ENCODE measurements around the gene RAPGEF2.

RAPGEF2 gene

DNA sequence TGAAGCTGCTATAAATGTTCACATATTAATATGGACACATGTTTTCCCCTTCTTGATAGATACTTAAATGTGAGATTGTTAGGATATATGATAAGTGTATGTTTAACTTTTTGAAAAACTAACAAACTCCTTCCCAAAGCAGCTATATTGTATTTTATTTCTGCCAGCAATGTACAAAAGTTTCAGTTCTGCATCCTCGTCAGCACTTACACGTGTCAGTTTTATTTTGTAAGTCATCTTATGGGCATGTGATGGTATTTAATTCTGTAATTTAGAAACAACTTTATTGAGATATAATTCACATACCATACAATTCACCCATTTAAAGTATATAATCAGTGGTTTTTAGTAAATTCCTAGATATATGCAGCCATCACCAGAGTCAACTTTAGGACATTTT is 31.6 kb downstream of the RAPGEF2 start:
- DNase-seq (ENCODE audit: low spot score) = no peak

DNA sequence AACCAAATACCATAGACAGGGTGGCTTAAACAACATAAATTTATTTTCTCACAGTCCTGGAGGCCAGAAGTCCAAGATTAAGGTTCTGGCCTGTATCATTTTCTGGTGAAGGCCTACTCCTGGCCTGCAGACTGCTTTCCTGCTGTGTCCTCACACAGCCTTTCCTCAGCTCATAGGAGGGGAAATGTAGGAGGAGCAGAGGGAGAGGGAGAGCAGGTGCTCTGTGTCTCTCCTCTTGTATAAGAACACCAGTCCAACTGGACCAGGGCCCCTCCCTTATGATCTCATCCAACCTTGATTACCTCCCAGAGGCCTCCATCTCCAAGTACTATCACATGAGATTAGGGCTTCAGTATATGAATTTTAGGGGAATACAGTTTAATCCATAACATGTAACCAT is 34.3 kb downstream of the RAPGEF2 start:
- DNase-seq (ENCODE audit: low spot score) = peak; percentile 78

DNA sequence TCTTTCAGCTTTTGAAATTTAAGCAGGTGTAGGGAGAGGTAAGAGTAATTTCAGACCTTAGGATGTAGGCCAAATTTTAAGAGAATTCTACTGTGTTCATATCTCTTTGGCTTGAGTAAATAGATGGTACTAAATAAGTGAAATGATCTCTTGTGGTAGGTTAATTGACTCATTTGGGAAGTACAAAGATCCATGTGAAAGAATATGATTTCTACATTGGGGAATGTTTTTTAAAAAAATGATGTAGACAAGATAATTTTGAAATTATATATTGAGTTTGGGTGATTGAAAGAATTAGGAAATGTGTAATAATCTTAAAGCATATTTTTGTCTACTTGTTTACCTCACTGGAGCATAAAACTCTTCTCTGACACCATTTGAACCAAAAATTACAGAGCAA is 35.6 kb downstream of the RAPGEF2 start:
- DNase-seq (ENCODE audit: low spot score) = no peak

DNA sequence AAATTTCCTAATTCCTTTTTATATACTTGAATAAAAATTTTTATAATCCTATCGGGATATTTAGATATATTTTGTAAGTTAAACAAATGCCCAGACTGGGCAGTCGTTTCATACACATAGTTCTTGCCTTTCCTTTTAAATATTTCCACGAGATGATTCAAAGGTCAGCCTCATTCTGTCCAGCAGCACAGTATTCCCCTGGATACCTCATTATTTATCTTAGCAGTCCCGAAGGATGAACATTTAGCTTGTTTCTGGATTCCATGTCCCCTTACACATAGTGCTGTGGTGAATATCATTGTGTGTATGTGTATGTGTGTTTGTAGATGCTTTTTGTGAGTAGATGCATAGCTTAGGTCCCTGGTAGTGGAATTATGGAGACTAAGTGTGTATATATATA is 38.3 kb downstream of the RAPGEF2 start:
- no peak for DNase-seq (ENCODE audit: low spot score)

DNA sequence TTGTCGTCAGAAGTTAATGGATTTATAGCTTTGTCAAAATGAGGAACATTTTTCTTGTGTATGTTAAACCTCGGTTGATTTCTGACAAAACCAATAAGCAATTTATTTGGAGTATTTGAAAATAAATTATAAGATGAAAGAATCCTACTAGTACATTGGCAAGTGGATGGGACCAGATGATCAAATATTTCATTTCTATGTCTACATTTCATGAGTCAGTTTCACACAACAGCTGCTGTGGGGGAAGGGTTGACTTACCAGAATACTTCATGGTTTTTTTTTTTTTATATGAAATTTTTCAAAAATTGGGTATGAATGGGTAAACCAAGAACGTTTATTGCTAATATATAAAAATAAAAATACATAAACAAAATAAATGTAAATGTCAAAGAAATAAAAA is 39.4 kb downstream of the RAPGEF2 start:
- peak; percentile 32 for DNase-seq (ENCODE audit: low spot score)

DNA sequence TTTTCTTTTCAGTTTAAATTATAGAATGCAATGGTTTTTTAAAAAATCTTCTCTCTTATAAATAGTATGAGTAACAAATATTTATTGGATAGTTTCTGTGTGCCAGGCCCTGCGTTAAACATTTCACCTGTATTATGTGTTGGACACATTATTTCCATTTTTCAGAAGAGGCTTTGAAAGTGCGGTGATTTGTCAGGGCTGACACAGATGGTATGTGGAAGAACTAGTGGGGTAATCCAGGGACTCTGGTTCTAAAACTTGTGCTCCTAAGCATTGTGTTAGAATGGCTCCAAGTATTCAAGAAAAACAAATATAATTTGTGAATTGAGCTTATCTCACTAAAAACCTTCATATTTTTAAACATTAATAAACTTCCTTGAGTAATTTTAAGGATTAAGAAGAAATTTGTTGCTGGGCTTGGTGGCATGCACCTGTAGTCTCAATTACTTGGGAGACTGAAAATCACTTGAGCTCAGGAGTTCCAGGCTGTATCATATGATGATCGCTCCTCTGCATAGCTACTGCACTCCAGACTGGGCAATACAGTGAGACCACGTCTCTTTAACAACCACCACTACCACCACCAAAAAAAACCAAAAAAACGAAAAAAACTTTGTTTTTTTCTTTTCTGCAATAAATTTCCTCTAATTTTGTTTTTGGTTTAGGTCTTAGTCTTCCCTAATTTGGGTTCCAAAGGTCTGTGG is 40.0 kb downstream of the RAPGEF2 start:
- DNase-seq (ENCODE audit: low spot score) = no peak

DNA sequence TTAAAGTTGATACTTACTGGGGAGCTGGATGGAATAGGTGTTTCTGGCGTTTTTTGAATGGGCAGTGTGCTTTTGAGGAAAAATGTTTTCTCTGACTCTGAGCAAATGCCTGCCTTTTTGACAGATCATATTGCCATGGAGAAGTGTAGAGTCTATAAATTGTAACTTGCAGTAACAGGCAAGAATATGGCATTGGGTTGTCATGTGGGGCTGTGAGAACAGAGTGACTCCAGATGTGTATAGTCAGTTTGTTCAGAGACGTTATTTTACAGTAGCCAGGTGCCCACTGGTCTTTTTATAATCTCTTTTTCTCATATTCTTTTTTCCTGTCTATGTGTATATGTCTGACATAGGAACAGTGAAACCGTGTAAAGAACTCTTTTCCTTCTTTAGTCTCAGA is 40.8 kb downstream of the RAPGEF2 start:
- DNase-seq (ENCODE audit: low spot score) = no peak

DNA sequence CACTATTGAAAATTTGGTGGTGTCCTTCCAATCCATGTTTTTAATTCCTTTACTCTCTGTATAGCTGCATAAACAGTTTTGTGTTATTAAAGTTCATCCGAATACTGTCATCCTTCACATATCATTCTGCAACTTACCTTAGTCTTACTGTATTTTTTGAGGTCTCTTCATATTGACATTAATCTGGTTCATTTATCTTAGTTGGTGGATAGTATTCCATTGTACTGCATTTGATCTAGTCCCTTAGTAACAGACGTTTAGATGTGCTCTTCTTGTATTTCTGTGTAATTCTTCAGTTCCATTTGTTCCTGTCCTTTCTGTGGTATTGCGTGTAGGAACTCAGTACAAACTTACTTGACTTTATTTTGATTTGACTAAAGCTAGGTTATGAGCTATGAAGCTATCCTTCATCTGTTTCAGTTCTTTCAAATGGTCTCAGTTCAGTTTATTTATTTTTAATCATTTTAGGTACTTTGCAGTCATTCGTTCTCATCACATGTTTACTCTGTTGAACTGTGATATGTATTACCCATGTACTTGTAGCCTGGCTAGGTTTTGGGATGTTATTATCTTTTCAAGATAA is 41.3 kb downstream of the RAPGEF2 start:
- DNase-seq (ENCODE audit: low spot score) = no peak

DNA sequence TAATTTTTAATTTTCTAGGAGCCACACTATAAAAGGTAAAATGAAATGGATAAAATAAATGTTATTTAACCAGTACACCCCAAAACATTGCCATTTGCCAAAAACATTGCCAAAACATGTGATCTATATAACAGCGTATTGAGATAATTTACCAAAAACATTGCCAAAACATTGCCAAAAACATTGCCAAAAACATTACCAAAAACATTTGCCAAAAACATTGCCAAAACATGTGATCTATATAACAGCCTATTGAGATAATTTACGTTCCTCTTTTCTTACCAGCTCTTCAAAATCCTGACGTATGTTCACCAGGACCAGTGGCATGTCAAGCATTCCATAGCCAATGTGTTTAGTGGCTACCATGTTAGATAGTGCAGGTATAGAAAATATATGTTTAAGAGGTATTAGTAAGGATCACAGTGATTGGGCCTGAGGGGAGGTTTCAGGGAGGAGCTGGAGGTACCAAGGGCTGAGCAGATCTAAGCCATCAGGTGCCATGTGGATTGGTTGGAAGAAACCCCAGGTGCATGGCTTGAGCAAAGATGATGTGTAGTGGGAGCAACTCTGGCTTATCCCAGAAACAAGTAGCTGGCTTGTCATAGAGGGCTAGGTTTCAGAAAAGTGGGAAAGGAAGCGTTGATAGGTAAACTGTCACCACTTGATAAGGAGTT is 42.6 kb downstream of the RAPGEF2 start:
- no peak for DNase-seq (ENCODE audit: low spot score)

DNA sequence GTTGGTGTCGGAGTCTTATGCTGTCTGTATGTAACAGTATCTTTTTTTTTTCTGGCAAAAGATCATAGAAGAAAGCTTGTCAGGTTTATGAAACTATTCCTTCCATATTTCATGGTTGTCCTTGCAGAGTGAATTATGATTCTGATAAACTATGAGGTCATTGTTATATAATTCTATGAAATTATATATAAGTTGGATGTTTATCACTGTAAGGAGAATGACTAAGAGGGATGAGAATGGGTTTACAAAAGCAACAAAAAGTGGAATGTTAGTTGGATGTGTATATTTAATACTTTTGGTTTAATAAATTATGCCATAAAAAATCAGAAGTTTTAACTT is 43.1 kb downstream of the RAPGEF2 start:
- no peak for DNase-seq (ENCODE audit: low spot score)

DNA sequence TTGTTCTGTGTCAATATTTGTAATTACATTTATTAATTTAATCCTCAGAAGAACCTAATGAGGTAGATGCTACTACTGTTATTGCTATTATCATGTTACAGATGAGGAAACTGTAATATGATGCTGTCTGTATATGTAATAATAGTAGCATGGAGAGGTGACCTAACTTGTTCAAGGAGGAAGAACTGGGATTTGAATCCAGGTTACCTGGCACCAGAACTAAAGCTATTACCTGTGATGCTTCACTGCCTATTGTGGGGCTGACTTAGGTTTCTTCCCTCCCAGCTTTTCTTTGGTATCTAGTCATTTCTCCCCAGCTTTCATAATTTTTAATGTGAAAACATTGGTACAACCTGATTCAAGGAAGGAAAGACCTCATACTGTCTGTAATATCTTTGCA is 43.6 kb downstream of the RAPGEF2 start:
- no peak for DNase-seq (ENCODE audit: low spot score)

DNA sequence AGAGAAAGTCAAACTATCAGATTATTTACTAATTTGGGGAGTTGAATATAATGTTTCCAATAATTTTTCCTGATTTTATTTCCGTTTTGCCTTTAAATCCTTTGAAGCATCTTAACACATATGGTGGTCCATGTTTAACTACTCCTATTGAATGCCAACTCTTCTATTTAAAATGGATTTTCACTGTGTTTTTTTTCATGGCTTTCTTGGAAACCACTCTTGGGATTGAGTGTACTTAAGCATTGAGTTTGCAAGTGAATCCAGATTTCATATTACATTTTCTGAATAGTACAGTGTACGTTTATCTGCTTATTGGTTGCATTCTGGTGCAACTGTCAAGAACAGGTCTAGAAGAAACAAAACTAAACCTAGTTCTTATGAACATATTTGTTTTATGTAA is 45.6 kb downstream of the RAPGEF2 start:
- no peak for DNase-seq (ENCODE audit: low spot score)

DNA sequence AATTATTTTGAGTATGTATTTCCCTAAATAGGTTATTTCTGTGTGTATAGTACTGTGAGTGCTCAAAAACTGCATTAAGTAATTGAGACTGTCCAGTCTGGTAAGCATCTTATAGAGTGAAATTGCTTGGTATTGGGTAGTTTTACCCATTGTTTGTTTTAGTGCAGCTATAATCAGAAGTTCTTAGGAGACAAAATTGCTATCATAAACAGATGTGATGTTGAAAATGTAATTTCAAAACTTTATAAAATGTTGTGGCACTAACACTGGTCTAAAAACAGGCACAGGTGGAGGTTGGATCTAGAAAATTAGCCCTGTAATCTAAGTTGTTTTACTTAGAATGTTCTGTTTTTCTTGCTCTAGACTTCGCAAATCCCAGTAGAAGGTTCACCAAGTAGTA is 46.8 kb downstream of the RAPGEF2 start:
- no peak for DNase-seq (ENCODE audit: low spot score)

DNA sequence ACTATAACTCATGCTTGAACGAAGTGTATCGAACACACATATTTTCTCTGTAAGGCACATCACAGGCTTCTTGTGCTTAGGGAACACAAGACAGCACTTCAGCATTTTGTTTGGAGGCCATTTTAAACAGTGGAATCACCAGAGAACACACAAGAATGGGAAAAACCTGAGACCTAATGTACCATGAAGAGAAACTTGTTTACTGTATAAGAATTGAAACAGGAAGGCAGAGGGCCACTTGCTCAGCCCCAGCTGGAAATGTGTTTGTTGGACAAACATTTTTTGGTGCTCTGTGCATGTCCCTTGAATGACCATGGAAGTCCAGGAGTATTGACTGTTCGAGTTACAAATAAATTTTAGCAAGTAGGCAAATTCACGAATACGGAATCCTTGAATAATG is 47.5 kb downstream of the RAPGEF2 start:
- no peak for DNase-seq (ENCODE audit: low spot score)

DNA sequence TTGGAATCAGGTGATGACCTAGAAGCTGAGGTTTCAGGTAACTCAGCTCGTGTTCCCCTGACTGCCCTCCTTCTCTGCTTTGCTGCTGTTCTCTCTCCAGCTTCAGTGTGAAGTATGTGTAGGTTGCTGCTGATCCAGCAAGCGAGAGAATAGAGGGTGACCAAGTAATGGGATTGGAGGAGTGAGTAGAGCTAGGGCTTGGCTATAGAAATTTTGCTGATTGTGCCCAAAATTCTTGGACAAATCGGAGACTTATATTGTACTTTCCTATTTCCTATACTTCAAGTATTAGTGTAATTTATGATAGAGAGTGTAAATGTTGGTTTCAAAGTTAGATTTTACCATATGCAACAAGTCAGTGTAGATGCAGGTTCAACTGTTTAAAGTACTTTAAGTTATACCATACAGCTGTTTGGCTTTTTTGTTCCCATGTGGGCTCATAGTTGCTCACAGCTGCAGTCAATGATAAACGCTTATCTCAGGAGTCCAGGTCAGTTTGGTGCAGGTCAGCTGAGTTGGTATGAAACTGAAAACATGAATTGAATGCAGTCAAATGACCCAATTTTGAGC is 48.0 kb downstream of the RAPGEF2 start:
- DNase-seq (ENCODE audit: low spot score) = no peak

DNA sequence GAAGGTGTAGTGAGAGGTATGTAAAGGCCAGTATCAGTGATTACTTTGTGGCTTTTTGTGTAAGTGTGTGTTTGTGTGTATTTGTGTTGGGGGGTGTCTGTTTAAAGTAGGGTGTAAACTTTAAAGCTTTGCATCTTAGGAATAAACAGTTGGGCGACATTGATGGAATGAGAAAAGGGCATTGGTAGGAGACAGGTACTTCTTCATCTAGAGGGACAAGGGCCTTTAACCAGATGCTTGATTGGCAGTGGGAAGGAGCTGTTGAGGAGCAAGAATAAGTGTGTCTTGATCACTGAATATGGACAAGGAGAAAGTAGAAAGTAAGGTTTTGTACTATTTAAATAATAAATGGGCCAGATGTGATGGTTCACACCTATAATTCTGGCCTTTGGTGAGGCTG is 48.8 kb downstream of the RAPGEF2 start:
- DNase-seq (ENCODE audit: low spot score) = no peak

DNA sequence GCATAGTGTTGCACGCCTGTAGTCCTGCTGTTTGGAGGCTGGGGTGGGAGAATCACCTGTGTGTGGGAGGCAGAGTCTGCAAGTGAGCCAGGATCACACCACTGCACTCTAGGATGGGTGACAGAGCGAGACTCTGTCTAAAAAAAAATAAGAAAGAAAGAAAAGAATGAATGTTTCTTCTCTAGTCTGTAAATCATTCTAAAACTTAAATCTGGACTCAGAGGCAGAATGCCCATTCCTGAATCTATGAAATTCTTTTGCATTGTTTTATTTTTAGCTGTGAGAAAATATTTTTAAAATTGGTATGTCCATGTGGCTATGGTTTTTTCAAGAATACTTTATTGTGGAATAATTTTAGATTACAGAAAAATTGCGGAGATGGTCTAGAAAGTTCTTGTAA is 49.3 kb downstream of the RAPGEF2 start:
- DNase-seq (ENCODE audit: low spot score) = no peak

DNA sequence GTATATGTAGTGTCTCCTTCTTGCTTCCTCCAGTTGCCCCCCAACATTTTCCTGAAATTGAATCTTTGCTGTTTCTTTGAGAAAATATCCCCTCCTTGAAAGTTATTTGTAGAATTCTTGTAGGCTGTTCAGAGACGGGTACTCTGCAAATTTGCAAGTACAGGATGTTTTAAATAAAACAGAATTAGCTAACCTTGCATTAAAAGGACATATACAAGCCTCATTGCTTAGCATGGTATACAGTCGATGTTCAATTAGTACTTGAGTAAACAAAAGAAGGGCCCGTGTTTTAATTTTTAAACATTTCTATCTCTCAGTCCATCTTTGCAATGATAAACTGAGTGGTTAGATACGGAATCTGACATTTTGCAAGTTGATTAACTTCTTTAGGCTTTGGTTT is 50.8 kb downstream of the RAPGEF2 start:
- DNase-seq (ENCODE audit: low spot score) = no peak

DNA sequence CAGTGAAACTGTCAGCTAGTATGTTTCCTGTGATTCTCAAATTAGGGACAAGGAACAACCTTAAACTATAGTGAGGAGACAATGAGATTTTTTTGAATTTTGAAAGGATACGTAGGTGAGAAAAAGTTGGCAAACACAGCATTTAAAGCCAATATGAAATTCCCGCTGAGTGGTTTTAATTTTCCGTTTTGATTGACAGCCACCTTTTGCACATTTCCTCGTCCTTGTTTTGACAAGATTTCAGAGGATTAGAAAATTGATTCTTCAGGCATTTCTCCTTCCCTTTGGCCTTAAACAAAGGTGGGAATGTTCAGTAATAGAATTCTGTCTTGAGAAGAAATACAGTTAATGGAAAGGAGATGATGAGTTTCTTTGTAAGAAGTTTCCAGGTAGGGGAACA is 52.2 kb downstream of the RAPGEF2 start:
- DNase-seq (ENCODE audit: low spot score) = no peak

DNA sequence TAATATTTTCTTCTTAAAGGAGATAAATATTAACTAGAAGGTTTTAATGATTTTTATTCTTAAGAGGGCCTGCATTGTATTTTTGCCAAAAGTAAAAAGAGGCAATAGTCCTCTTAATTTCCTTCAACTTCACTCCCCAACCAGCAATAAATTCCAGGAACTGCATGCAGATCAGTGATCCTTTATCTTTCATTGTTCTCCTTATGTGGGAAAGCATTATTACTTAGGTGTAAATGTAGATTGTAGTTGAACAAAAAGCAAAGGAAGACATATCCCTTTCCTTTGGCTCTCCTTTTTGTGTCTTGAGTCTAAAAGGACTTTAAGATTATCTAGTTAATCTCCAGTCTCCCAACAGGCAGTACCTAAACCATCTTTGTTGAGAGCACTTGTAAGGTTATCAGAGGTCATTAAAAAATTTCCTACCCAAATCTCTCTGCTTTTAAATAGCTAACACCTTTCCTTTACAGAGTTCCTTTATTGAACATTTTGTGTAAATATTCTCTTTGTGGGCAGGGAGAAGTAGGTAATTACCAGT is 55.3 kb downstream of the RAPGEF2 start:
- no peak for DNase-seq (ENCODE audit: low spot score)

DNA sequence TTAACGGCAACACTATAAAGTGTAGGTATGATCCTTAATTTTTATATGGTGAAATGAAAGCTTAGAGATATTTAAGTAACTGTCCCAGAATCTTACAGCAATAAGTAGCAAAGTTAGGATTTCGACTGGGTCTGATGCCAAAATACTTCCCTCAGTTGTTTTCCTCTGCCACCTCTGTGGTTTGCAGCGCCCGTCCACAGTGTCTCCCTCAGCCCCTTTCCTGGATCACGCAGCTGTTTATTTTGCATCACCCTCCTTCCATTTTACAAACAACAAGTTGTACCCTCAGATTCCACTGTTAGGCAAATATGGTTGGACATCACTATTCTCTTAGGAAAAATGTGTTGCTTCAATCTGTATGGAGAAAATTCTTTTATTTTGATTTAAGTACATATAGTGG is 56.1 kb downstream of the RAPGEF2 start:
- no peak for DNase-seq (ENCODE audit: low spot score)

DNA sequence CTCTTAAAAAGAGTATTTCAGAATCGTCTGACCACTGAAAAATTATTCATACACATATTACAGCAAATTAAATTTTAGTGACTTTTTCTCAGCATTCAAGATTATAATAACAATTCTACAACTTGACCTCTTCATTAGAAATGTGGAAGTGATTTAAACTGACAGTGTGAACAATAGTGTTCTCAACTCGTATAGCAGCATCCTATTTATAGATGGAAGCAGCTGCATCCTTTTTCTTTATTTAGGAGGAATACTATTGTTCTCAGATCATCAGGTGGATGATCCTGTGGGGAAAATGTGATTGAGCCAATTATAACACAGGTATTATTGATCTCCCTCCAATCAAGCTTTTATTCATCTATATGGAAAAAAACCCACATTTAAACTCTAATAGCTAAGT is 56.7 kb downstream of the RAPGEF2 start:
- DNase-seq (ENCODE audit: low spot score) = no peak

DNA sequence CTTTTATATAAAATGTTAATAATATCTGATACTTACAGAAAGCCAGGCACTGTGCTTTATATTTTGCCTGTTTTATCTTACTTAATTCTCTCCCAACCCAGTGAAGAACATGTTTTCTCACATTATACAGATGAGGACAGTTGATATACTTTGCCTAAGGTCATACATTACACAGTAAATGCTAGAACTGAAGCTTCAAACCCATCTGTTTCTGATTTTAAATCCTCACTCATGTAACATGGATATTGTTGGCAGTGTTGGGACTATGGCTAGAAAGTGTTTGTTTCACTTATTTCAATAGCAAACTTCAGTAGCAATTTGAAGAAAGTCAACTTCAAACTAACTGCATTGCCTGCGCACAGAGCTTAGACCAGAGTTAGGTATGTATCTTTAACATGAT is 57.4 kb downstream of the RAPGEF2 start:
- DNase-seq (ENCODE audit: low spot score) = no peak
